DOHH2 (cell line): ENCODE data around the gene ZNRF3.

Source experiments
- H3F3A ChIP-seq: fragments of 200-600 bp; sonication (generic), shearing (Covaris generic); 2 replicates; pipeline ENCODE4 v1.6.0; 2016; ENCODE audit warnings: antibody characterized with exemption, mild to moderate bottlenecking; ENCODE audit not compliant: control insufficient read depth, insufficient read depth
- H3K27ac ChIP-seq: fragments of 200-600 bp; sonication (generic); 2 replicates; pipeline ENCODE4 v1.5.1; 2014; ENCODE audit warnings: low read depth, mild to moderate bottlenecking, low read length, moderate library complexity
- H3K27me3 ChIP-seq: fragments of 200-600 bp; sonication (generic); 2 replicates; pipeline ENCODE4 v1.6.1; 2014; ENCODE audit warnings: mild to moderate bottlenecking, low read length, mixed read lengths; ENCODE audit not compliant: control insufficient read depth
- H3K36me3 ChIP-seq: fragments of 200-600 bp; sonication (generic); 2 replicates; pipeline ENCODE4 v1.6.1; 2014; ENCODE audit warnings: mild to moderate bottlenecking, low read length, moderate library complexity, mixed read lengths; ENCODE audit not compliant: control insufficient read depth
- H3K4me1 ChIP-seq: fragments of 200-600 bp; sonication (generic); 2 replicates; pipeline ENCODE4 v1.6.1; 2014; ENCODE audit warnings: mild to moderate bottlenecking, low read length, mixed read lengths; ENCODE audit not compliant: control insufficient read depth
- H3K4me2 ChIP-seq: fragments of 200-600 bp; sonication (generic); 2 replicates; pipeline ENCODE4 v1.6.0; 2014; ENCODE audit warnings: mild to moderate bottlenecking, low read length, moderate library complexity
- H3K4me3 ChIP-seq: fragments of 200-600 bp; sonication (generic); 2 replicates; pipeline ENCODE4 v1.5.1; 2014; ENCODE audit warnings: mild to moderate bottlenecking, low read length, mixed read lengths
- H3K79me2 ChIP-seq: fragments of 200-600 bp; sonication (generic); 2 replicates; pipeline ENCODE4 v1.6.1; 2014; ENCODE audit warnings: mild to moderate bottlenecking, low read length, mixed read lengths; ENCODE audit not compliant: control insufficient read depth
- H3K9me2 ChIP-seq: fragments of 200-600 bp; sonication (generic); replicated peaks from 2 replicates; pipeline ENCODE4 v1.6.1; 2014; ENCODE audit warnings: mild to moderate bottlenecking, low read length, mixed read lengths; ENCODE audit not compliant: control insufficient read depth
- H3K9me3 ChIP-seq: fragments of 200-600 bp; sonication (generic); 2 replicates; pipeline ENCODE4 v1.6.1; 2014; ENCODE audit warnings: antibody characterized with exemption, low read length, mixed read lengths; ENCODE audit not compliant: control insufficient read depth, insufficient read depth
- H4K20me1 ChIP-seq: fragments of 200-600 bp; sonication (generic); 2 replicates; pipeline ENCODE4 v1.6.0; 2014; ENCODE audit warnings: low read depth, mild to moderate bottlenecking, antibody characterized with exemption, low read length, moderate library complexity; ENCODE audit not compliant: control insufficient read depth, insufficient read depth
- CTCF ChIP-seq: fragments of 200-600 bp; sonication (generic); IDR thresholded peaks from one replicate; pipeline ENCODE4 v1.5.1; 2014; ENCODE audit warnings: antibody characterized with exemption, mild to moderate bottlenecking, low read depth, low read length; ENCODE audit not compliant: poor library complexity, severe bottlenecking
- EZH2phosphoT487 ChIP-seq: fragments of 200-600 bp; sonication (generic); IDR thresholded peaks from 2 replicates; pipeline ENCODE4 v1.6.1; 2017; ENCODE audit warnings: borderline replicate concordance, mild to moderate bottlenecking, antibody characterized with exemption, low read length, moderate library complexity, mixed read lengths

The ZNRF3 gene

GRCh38 chr22:28903080-28903479, 19.7 kb downstream of the ZNRF3 start:
- Histone ChIP-seq H3K36me3 (no peaks in the 10 kb centered on the region), H4K20me1 (no peaks in the 10 kb centered on the region), H3K27ac (no peak overlapping the region), H3K4me2 (no peak overlapping the region), H3F3A (no peaks in the 10 kb centered on the region), H3K4me1 (no peaks in the 10 kb centered on the region), H3K4me3 (no peak overlapping the region), H3K9me3 (no peaks in the 10 kb centered on the region), H3K27me3 (peaks cover 19% of the 10 kb centered on the region), H3K9me2 (no peaks in the 10 kb centered on the region), H3K79me2 (no peaks in the 10 kb centered on the region)
- TF ChIP-seq CTCF, result no peak
- no peak for TF ChIP-seq EZH2phosphoT487

GRCh38 chr22:28903729-28904128, 20.4 kb downstream of the ZNRF3 start:
- no peaks in the 10 kb centered on the region for H3F3A ChIP-seq
- TF ChIP-seq CTCF (no peak), EZH2phosphoT487 (no peak)
- no peaks in the 10 kb centered on the region for H3K9me2 ChIP-seq
- H3K79me2 ChIP-seq, result no peaks in the 10 kb centered on the region
- no peak overlapping the region for H3K4me2 ChIP-seq
- H3K36me3 ChIP-seq, result no peaks in the 10 kb centered on the region
- H3K27me3 ChIP-seq, result peaks cover 19% of the 10 kb centered on the region
- H4K20me1 ChIP-seq, result no peaks in the 10 kb centered on the region
- H3K9me3 ChIP-seq, result no peaks in the 10 kb centered on the region
- no peak overlapping the region for H3K27ac ChIP-seq
- H3K4me1 ChIP-seq, result no peaks in the 10 kb centered on the region
- H3K4me3 ChIP-seq, result no peak overlapping the region

GRCh38 chr22:28904211-28904896, 21.0 kb downstream of the ZNRF3 start:
- Histone ChIP-seq H3K4me2 (no peak overlapping the region), H3K9me2 (no peaks in the 10 kb centered on the region), H3K79me2 (no peaks in the 10 kb centered on the region), H3F3A (no peaks in the 10 kb centered on the region), H3K27ac (no peak overlapping the region), H3K4me3 (no peak overlapping the region), H3K27me3 (peaks cover 19% of the 10 kb centered on the region), H3K9me3 (no peaks in the 10 kb centered on the region), H4K20me1 (no peaks in the 10 kb centered on the region), H3K36me3 (no peaks in the 10 kb centered on the region), H3K4me1 (no peaks in the 10 kb centered on the region)
- TF ChIP-seq CTCF (no peak), EZH2phosphoT487 (no peak)
